ENCODE data around the gene CYP4F22. TPM values are rescaled to one million over a fixed set of nuclear protein-coding genes. Genes with fewer than 3 reads are reported as not detected.

The CYP4F22 gene
- total RNA-seq, 1 donor from 2014 or later: not detected

DNA sequence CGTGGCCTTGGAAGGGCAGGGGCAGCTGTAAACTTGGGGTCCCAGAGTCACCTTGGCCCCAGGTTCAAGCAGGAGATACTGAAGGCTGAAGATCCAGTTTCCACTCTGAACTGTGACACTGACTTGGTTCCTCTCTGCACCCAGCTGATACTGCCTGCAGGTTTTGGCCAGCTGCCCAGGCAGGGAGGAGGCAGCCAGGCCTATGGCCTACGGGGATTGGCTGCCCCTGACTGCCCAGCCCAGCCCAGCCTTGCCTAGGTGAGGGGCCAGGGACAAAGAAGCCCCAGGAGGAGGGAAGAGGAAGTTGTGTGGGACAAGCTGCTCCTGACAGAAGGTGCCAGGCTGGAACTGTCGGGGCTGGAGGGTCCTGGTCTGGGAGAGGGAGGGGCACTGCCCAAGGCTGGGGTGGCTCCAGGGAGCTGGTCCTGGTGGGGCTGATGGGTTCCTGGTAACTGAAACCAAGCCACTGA, 55.0 kb downstream of the CYP4F22 start:
- H3K4me1 Mint-ChIP-seq (ENCODE audit: unreplicated experiment): no peaks in the 10 kb centered on the region
- no peaks in the 10 kb centered on the region for H3K9me3 Mint-ChIP-seq
- no peak overlapping the region for H3K27ac Mint-ChIP-seq
- no peak for DNase-seq (ENCODE audit: extremely low spot score, unreplicated experiment)
- H3K27me3 Mint-ChIP-seq: no peaks in the 10 kb centered on the region
- no peak overlapping the region for H3K4me3 Mint-ChIP-seq
- TF ChIP-seq, protein P1, sequence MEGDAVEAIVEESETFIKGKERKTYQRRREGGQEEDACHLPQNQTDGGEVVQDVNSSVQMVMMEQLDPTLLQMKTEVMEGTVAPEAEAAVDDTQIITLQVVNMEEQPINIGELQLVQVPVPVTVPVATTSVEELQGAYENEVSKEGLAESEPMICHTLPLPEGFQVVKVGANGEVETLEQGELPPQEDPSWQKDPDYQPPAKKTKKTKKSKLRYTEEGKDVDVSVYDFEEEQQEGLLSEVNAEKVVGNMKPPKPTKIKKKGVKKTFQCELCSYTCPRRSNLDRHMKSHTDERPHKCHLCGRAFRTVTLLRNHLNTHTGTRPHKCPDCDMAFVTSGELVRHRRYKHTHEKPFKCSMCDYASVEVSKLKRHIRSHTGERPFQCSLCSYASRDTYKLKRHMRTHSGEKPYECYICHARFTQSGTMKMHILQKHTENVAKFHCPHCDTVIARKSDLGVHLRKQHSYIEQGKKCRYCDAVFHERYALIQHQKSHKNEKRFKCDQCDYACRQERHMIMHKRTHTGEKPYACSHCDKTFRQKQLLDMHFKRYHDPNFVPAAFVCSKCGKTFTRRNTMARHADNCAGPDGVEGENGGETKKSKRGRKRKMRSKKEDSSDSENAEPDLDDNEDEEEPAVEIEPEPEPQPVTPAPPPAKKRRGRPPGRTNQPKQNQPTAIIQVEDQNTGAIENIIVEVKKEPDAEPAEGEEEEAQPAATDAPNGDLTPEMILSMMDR (conservative IDR thresholded peaks at IDR 0.05): no peak
- no peaks in the 10 kb centered on the region for H3K36me3 Mint-ChIP-seq

DNA sequence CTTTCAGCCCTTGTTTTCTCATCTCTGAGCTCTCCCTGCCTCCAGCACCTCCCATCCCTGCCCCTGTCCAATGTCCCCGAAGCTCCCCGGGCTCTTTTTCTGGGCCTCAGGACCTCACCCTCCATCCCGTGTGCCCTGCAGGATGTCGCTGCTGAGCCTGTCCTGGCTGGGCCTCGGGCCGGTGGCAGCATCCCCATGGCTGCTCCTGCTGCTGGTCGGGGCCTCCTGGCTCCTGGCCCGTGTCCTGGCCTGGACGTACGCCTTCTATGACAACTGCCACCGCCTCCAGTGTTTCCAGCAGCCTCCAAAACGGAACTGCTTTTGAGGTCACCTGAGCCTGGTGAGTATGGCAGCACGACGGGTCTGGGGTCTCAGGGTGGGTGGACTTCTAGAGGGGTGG, 55.6 kb downstream of the CYP4F22 start:
- H3K27me3 Mint-ChIP-seq: no peaks in the 10 kb centered on the region
- no peaks in the 10 kb centered on the region for H3K36me3 Mint-ChIP-seq
- TF ChIP-seq, protein P1 (conservative IDR thresholded peaks at IDR 0.05): no peak
- H3K4me3 Mint-ChIP-seq: no peak overlapping the region
- H3K27ac Mint-ChIP-seq: no peak overlapping the region
- no peaks in the 10 kb centered on the region for H3K9me3 Mint-ChIP-seq
- no peaks in the 10 kb centered on the region for H3K4me1 Mint-ChIP-seq (ENCODE audit: unreplicated experiment)
- DNase-seq (ENCODE audit: extremely low spot score, unreplicated experiment): no peak

DNA sequence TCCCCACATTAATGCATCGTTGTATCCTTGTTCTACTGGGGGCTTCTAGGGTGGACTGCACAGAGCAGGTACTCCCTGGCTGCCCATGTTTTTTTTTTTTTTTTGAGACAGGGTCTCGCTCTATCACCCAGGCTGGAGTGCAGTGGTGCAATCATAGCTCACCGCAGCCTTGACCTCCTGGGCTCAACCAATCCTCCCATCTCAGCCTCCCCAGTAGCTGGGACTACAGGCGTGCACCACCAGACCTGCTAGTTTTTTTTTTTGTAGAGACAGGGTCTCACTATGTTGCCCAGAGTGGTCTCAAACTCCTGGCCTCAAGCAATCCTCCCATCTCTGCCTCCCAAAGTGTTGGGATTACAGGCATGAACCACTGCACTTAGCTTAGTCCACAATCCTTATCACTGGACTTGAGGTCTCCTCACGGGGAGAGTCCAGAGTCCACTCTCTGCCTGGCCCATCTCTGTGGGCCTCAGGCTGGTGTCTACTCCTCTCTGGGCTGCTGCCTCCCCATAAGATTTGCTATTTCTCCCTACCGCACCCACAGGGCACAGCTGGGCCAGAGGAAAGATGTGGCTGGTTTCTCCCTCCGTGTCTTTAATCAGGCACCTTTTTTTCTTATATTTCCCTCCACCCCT, 56.3 kb downstream of the CYP4F22 start:
- H3K4me3 Mint-ChIP-seq: no peak overlapping the region
- TF ChIP-seq, protein P1 (conservative IDR thresholded peaks at IDR 0.05): no peak
- H3K9me3 Mint-ChIP-seq: no peaks in the 10 kb centered on the region
- no peak overlapping the region for H3K27ac Mint-ChIP-seq
- H3K4me1 Mint-ChIP-seq (ENCODE audit: unreplicated experiment): no peaks in the 10 kb centered on the region
- H3K27me3 Mint-ChIP-seq: no peaks in the 10 kb centered on the region
- no peaks in the 10 kb centered on the region for H3K36me3 Mint-ChIP-seq
- DNase-seq (ENCODE audit: extremely low spot score, unreplicated experiment): no peak

DNA sequence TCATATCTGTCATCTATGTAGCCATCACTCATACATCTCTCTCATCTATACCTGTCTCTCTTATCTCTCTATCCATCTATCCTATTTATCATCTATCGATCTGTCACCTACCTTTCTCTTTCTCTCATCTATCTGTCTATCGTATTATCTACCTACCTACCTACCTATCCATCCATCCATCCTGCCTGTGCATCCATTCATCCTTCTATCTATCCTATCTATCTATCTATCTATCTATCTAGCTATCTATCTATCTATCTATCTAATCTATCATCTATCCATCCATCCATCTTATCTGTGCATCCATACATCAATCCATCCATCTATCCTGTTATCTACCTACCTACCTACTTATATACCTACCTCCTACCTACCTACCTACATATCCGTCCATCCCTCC, 62.1 kb downstream of the CYP4F22 start:
- Mint-ChIP-seq H3K36me3 (peaks cover 5% of the 10 kb centered on the region), H3K27me3 (no peaks in the 10 kb centered on the region), H3K27ac (no peak overlapping the region), H3K4me3 (no peak overlapping the region), H3K4me1 (ENCODE audit: unreplicated experiment) (no peaks in the 10 kb centered on the region), H3K9me3 (peaks cover 11% of the 10 kb centered on the region)
- TF ChIP-seq, protein P1 (conservative IDR thresholded peaks at IDR 0.05): no peak
- DNase-seq (ENCODE audit: extremely low spot score, unreplicated experiment): no peak

DNA sequence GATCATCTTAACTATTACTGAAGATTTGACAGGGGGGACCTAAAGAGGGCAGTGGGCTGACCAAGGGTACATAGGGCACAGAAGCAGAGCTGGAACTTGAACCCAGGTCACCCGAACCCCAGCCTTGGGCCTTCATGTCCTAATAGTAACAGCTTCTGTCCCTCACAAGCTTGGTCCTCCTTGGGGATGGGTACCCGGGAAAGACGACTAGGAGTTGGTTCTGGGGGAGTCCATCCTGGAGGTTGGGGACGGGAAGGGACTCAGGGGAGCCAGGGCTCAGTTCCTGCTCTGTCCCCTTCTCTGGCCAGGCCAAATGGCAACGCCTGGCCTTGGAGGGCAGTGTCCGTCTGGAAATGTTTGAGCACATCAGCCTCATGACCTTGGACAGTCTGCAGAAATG, 67.1 kb downstream of the CYP4F22 start:
- Mint-ChIP-seq H3K27ac (no peak overlapping the region), H3K27me3 (no peaks in the 10 kb centered on the region), H3K4me3 (no peak overlapping the region), H3K9me3 (peaks cover 18% of the 10 kb centered on the region), H3K36me3 (peaks cover 2% of the 10 kb centered on the region), H3K4me1 (ENCODE audit: unreplicated experiment) (no peaks in the 10 kb centered on the region)
- no peak for DNase-seq (ENCODE audit: extremely low spot score, unreplicated experiment)
- TF ChIP-seq, protein P1 (conservative IDR thresholded peaks at IDR 0.05): no peak

All from type B pancreatic cell (in vitro differentiated cells).